Left lobe of liver (tissue), 2 donors: Measurements from ENCODE around the gene FIZ1. TPM values are rescaled to one million over a fixed set of nuclear protein-coding genes. Genes with fewer than 3 reads are reported as not detected.

Source experiments
- ATAC-seq: fragments of 200-7000 bp; cut with Tn5 transposase; one replicate; pipeline ENCODE4 v1.9.1; 2020; ENCODE audit warnings: mild to moderate bottlenecking, moderate library complexity
- DNase-seq: peaks from one replicate; pipeline ENCODE4 v3.0.0-alpha.2; 2020; ENCODE audit warnings: low spot score
- total RNA-seq: library from RNA; stranded (reverse); gene quantifications from one replicate; pipeline ENCODE4 v1.2.1, GENCODE V29; 2021
- donor health status: DM: no; HTN: no; CAD: no; lungs with moderate emphysema.
- donor health status: DM: no; HTN: yes; CAD: no.

Gene FIZ1
- total RNA-seq, 1 donor from 2014 or later: 6.7 TPM

- no peak for ATAC-seq
- DNase-seq: no peak
These were observed 14.8 kb upstream of the FIZ1 start for GRCh38 chr19:55613930-55614710.

GRCh38 chr19:55613396-55613795 lies 14.1 kb upstream of the FIZ1 start:
- ATAC-seq (no peak), DNase-seq (no peak)

- ATAC-seq (no peak), DNase-seq (no peak)
These were observed 12.8 kb upstream of the FIZ1 start for GRCh38 chr19:55611983-55612645.

GRCh38 chr19:55611300-55611982 lies 12.1 kb upstream of the FIZ1 start:
- no peak for DNase-seq
- ATAC-seq: no peak

GRCh38 chr19:55609326-55609725 lies 10.0 kb upstream of the FIZ1 start:
- no peak for DNase-seq
- ATAC-seq: no peak

GRCh38 chr19:55606817-55607216 lies 7.5 kb upstream of the FIZ1 start:
- no peak for ATAC-seq
- DNase-seq: no peak

- DNase-seq: no peak
- ATAC-seq: no peak
These were observed 7.1 kb upstream of the FIZ1 start for GRCh38 chr19:55606471-55606787.

GRCh38 chr19:55605637-55606470 lies 6.5 kb upstream of the FIZ1 start, which contains the start of gene ZNF865:
ZNF865 (plus strand) TSS chr19:55605647; CDS start chr19:55613619, 7,972 bp downstream.
- ATAC-seq: peak; percentile 65
- peak; percentile 69 for DNase-seq

GRCh38 chr19:55605207-55605636 lies 5.9 kb upstream of the FIZ1 start:
- ATAC-seq: peak; percentile 85
- DNase-seq: peak; percentile 97

- ATAC-seq: no peak
- no peak for DNase-seq
These were observed 4.4 kb upstream of the FIZ1 start for GRCh38 chr19:55603581-55604292.

- ATAC-seq: no peak
- no peak for DNase-seq
These were observed 3.8 kb upstream of the FIZ1 start for GRCh38 chr19:55603115-55603514.

- ATAC-seq (no peak), DNase-seq (no peak)
These were observed 3.0 kb upstream of the FIZ1 start for GRCh38 chr19:55602104-55603001.

GRCh38 chr19:55601084-55601483 lies 1.8 kb upstream of the FIZ1 start:
- DNase-seq (no peak), ATAC-seq (no peak)

GRCh38 chr19:55600662-55601028 lies 1.3 kb upstream of the FIZ1 start:
- ATAC-seq (no peak), DNase-seq (no peak)

- ATAC-seq (peak; percentile 71), DNase-seq (peak; percentile 89)
These were observed 735 bp upstream of the FIZ1 start, which contains the start of gene ZNF524 for GRCh38 chr19:55599842-55600661. ZNF524 (plus strand) TSS chr19:55600288; CDS start chr19:55602113, 1,825 bp downstream.

- DNase-seq (peak; percentile 93), ATAC-seq (peak; percentile 82)
These were observed 424 bp downstream of the FIZ1 start for GRCh38 chr19:55598719-55599467.

GRCh38 chr19:55598034-55598433 lies 1.3 kb downstream of the FIZ1 start:
- no peak for ATAC-seq
- no peak for DNase-seq

GRCh38 chr19:55597501-55597921 lies 1.8 kb downstream of the FIZ1 start:
- ATAC-seq (no peak), DNase-seq (no peak)
